Posterior cingulate gyrus (tissue), 11 donors: Measurements from ENCODE around the gene CDK18.
A peak's percentile ranks its signal among the peaks of the same experiment; 100 is the strongest.

ENCODE experiments used
- DNase-seq, 10 donors: peaks; one replicate each; pipeline versions ENCODE4 v3.0.0 to v3.0.0-alpha.2; 2020 to 2021; ENCODE audit warnings: mixed read lengths in 3 of 10
- intact Hi-C: fragments of 100-400 bp; cut with DNase I; formaldehyde crosslinking; loops from one replicate; pipeline ENCODE4 v1.15.1; 2023

CDK18 gene

DNA sequence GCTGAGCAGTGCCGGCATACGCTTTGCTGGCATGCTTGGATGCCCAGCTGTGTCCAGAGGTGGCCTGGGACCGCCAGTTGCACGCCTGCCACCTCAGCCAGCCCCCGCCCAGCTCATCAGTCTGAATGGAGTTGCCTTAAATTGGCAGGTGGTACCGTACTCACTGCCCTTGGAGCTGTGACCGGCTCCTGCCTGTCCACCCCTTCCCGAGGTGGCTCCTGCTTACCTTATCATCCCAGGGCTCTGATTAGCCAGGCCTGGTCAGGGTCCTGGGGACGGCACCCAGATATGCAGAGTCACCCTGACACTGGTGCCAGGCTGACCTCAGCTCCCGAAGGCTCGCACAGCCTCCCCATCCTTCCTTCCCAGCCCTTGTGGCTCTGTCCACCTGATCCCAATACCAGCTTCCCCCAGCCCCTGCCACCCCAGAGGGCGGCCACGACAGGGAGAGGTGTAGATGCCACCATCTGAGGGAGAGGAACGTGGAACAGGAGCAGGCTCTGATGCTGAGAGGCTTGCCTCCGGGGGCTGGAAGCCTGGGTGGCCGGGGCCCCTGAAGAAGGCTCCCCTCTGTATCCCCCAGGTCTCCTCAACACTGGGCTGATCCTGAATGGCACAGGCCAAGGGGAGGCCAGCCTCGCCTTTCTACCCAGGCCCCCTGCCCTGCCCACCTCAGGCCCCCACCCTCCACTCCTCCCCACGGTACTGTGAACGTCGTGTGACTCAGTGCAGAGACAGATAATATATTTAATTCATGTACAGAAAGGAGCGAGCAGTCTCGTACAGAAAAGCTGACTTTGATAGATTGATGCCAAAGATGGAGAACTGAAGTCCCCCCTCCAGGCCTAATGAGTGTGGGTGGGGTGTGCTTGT, 27.8 kb downstream of the CDK18 start:
- intact Hi-C loops = loop anchor here (2.0 to 5.0 kb wide), 2 partner anchors 60 to 125 kb away; no protein-coding TSS in a partner anchor
- peak in 3 of 10 donors; percentile 68 to 77 (median 74) for DNase-seq

DNA sequence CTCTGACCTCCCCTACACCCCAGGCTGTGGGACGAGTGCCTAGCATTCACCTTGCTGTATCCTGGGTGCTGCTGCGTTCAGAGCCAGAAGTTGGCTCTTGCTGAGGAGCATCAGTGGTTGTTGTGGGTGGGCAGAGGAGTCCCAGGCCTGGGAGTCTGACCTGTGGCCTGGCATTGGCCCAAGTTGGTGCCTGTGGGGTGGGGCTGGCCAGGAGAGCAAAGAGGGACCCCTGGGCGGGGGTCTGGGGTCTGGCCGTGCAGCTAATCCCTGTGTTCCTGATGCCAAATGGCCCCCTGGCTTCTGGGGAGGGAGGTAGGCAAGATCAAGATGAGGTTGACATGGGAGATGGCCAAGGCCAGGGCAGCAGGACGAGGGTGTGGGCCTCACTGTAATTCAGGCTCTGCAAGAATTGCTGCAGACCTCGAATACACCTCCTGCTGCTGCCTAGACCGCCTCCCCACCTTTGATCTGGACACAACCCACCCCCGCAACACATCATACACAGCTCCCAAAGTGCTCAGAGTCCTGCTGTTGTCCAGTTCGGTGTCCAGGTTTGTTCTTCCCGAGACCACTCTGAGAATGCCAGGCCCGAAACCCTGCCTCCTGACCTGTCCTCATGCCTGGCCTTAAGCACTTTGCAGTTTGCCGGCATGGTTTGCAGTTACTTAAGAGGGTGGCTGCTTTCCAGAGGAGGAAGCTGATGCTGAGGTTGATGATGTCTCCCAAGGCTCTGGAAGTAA, 28.7 kb downstream of the CDK18 start:
- DNase-seq = peak in 3 of 10 donors; percentile 66 to 75 (median 70)
- intact Hi-C loops = loop anchor here (2.0 to 5.0 kb wide), 2 partner anchors 59 to 124 kb away; no protein-coding TSS in a partner anchor

DNA sequence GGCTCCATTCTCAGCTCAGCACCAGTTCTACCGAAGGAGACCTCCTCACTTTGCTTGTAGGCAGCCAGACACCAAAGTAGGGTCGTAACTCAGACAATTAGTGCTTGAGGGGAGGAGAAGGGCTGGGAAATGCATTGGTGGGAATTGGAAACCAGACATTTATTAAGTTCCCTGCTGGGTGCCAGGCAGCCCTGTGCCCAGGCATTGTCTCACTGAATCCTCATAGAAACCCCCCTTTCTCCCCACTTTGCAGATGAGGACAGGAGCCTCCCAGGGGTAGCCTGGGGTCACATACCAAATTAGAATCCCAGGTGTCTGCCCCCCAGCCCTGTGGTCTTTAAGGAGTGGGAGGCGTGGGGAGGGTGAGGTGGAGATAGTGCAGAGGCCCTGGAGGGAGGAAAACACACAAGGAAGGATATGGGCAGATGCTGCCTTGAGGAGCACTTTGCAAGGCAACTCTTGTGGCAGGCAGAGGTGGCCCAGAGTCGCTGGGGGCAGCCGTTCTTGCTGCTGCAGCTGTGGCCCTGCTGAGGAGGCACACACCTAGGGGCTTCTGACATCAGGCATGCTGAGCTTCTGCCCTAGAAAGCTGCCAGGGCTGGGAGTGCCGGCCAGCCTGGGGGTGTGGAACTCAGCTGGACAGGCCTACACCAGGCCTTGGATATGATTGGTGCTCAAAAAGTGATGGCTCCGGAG, 29.4 kb downstream of the CDK18 start:
- intact Hi-C loops = loop anchor here (2.0 to 5.0 kb wide), 2 partner anchors 58 to 123 kb away; no protein-coding TSS in a partner anchor
- DNase-seq = peak in 4 of 10 donors; percentile 4 to 56 (median 46)

DNA sequence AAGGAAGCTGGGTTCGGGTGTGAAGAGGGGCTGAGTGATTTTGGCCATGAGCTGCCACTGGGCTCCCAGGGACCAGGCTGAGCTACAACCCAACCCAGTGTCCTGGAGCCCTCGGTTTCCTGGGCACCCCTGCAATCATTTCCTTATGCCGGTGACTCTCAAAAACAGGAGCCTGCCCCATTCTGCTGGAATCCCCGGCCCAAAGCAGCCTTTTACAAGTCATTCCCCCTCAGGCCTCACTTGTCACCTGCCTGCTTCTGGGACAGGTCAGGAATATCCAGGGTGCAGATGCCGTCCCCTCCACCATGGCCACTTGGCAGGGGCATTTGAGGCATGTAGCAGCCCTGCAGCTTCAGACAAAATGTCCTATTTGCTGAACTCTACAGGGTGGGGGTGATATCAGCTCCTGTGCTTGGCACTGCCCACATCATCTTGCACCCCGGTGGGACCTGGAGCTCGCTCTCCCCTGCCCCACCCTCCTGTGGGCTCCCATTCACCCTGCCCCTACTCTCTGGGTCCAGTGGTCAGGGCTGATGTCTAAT, 30.0 kb downstream of the CDK18 start:
- peak in 4 of 10 donors; percentile 8 to 65 (median 42) for DNase-seq

DNA sequence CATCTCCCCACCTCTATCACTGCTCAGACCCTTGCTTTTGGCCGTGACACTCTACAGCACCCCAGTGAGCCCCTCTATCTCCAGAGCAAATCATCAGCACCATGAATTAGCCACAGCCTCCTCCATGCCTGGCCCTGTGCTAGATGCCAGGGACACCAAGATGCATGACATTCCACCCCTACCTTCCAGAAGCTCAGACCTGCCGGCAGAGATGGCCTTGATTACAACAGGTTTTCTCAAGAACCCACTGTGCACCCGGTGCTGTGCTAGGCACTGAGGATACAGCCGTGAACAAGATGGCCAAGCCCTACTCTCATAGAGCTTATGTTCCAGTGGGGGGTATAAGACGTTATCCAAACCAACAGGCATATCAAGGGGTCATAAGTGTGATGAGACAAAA, 30.6 kb downstream of the CDK18 start:
- DNase-seq = peak in 1 of 10 donors; percentile 50
- intact Hi-C loops = no loop called here

More for the DNA sequence above, 30.0 kb downstream of the CDK18 start:
- intact Hi-C loops = loop anchor here (5.0 kb wide), 1 partner anchor 58 kb away; no protein-coding TSS in a partner anchor

DNA sequence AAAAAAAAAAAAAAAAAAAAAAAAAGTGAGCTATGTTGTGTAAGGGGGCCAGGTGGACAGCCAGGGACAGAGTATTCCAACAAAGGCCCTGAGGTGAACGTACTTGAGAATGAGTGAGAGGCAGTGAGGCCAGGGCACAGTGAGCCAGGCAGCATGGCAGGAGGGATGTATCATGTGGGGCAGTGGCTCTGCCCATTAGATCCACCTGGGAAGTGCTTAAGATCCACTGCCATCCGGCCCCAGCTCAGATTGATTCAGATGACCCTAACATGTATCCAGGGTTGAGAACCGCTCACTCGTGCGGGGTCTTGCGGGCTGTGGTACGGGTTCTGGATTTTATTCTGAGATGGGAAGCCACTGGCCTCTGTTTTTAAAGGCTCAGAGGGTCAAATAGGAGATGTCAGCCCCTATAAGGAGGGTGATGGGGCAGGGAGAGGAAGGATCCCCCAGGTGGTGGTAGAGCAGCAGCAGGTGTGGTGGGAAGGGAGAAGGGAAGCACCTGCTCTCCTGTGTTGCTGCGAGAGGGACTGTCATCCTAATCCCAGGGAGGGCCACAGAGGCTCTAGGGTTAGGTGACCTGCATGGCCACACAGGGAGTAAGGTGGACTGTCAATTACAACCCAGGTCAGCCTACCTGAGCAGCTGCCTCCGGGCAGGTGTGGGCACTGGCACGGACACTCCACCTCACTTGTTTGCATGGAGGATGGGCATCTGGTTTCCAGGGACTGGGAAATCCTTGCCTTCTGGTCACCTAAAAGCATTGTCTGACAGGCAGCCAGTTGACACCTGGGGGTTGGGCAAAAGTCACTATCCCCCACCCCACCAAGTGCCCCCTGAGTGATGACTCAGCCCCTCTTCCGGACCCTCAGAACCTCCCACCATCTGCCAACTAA, 31.6 kb downstream of the CDK18 start:
- intact Hi-C loops = no loop called here
- peak in 3 of 10 donors; percentile 1 to 67 (median 22) for DNase-seq

DNA sequence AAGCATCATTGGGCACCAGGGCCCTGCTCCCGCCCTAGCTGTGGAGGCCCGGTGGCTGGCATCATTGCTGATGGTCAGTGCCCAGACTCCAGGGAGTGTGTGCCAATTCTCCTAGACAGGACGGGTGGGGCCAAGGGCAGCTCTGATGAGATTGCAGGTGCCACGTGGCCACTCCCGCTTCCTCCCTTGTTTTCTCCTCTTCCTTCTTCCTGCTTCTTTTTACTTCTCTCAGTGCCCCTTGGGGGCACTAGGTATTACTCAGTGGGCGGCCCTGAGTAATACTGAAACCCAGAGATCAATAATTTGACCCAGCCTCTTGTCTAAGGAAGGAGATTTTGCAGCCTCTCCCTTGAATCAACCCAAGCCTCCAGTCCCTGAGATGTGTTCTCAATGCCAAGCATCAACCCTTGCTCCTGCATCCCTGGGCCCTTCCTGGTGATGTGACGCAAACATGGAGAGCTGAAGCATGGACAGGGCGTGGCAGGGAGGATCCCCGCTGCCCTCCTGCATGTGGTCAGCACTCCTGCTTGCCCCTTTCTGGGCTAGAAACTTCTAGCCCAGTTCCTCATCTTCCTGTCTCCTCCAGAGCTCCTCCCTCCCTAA, 32.4 kb downstream of the CDK18 start:
- peak in 9 of 10 donors; percentile 47 to 95 (median 61) for DNase-seq
- intact Hi-C loops = no loop called here

DNA sequence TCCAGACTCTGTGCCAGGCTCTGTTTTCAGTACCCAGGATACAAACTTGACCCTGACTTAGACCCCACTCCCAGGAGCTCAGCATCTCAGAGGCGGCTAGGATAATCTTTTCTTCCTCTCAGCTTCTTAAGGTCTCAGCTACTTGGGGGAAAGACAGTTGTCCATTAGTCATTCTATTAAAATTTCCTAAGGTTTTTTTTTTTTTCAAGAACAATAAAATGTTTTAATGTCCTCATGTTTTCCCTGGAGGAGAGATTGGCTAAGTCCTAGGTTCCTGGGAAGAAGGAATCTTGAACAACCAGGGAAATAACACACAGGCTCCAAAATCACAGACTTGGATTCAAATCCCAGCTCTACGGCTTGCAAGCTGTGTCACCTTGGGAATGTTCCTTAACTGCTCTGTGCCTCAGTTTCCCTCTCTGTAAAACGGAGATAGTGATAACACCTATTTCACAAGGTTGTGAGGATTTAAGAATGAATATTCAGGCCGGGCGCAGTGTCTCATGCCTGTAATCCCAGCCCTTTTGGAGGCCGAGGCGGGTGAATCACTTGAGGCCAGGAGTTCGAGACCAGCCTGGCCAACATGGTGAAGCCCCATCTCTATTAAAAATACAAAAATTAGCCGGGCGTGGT, 33.0 kb downstream of the CDK18 start:
- DNase-seq = no peak
- intact Hi-C loops = no loop called here

DNA sequence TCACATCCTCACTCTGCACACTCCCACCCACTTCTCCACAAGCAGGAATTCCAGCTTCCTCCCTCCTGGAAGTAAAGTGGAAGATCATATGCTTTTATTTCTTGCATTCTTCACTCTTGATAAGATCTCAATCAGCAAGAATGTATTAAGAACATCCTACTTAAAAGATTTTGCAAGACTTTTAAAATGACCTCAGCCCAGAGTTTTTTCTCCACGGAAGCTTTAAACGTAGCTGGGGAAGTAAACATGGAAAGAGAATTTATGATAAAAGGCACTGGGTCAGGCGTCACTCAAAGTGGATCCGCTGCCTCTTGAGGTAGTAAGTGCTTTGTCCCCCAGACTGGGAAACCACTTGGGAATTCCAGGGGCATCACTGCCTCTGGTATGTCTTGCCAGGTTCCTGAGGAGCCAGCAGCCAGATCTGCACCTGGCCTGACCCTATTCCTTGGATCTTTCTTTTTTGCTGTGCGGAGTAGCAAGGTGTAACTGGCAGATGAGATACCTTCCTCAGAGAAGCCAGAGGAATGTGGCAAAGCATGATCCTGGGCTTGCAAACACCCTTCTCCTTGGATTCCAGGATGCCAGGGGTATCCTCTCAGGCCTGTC, 33.9 kb downstream of the CDK18 start:
- intact Hi-C loops = no loop called here
- DNase-seq = peak in 2 of 10 donors; percentile 4 to 5

DNA sequence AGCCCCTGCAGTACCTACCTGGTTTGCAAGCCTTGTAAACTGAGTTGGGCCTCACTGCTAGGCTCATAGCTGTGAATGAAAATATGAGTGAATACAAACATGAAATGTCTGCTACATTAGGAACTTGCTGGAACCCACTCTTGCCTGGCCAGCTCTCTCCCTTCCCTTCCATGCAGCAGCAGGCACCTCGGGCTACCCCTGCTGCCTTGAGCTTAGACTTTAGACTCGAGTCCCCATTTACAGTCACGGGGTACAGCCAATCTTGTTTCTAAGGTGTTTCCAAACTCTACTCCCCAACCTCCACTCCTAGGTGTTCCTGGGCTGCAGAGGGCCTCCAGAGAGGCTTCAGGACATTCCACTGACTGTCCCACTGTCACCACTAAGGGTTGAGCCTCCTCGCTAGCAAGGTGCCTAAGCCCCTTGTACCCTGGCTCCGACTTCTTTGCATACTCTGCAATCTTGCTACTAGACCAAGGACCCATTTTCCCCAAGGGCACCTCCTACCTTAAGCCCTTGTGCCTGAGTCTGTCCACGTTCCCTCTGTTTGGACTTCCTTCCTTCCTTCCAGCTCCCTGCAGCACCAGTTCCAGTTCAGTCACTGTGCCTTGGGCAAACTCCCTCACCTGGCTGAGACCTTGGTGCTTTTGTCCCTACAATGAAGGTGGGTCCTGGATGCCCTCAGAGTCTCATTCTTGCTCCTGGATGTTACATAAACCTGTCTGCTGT, 36.9 kb downstream of the CDK18 start:
- peak in 1 of 10 donors; percentile 28 for DNase-seq
- intact Hi-C loops = no loop called here

DNA sequence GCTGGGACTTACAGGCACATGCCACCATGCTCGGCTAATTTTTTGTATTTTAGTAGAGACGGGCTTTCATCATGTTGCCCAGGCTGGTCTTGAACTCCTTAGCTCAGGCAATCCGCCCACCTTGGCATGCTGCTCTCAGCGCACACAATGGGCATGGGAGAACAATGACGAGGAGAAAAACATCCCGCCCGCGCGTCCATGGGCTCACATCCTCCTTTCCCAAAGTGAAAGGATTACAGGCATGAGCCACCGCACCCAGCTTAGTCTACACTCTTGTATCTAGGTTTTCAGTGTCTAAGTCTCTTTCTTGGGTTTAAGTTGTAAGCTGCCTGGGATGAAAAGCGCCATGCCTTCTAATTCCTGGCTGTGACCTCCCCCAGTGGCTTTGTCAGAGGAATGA, 37.9 kb downstream of the CDK18 start:
- peak in 2 of 10 donors; percentile 75 to 85 for DNase-seq
- intact Hi-C loops = no loop called here

DNA sequence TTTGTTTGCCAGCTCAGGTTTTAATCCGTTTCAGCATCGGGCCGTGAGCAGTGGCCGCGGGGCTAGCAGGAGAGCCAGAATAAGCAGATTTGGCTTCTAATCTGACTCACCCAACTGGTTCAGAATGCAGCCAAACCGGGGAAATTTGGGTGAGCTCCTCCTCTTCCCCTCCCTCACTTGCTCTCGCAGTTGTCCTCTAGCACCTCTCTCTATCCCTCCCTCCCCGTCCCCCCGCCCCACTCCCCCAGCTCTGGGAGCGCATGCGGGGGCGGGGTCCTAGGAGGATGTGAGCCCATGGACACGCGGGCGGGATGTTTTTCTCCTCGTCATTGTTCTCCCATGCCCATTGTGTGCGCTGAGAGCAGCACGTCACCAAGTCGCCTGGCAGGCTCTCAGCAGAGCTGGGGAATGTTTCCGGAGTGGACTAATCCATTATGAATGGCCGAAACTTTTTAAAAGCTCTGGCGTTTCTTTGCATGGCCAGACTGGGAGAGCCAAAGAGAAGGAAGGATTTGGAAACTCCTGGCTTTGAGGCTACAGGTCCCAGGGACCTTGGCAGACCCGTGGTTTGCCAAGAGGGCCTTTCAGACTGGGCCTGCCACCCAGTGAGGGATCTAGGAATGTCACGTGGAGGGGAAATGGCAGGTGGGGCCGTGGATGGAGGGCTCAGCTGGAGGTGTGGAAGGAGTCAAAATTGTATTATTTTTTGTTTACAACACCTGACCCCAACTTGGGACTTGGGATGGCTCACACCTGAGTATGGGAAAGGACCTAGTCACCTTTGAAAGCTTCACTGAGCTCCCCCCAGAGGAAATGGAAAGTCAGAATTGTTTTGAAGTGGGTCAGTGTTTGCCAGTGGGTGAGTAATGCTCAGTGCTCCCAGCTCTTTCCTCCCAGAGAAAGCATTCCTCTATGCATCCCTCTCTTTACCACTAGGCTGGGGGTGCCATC, 39.2 kb downstream of the CDK18 start:
- intact Hi-C loops = no loop called here
- peak; percentile 63 to 96 (median 82) for DNase-seq

DNA sequence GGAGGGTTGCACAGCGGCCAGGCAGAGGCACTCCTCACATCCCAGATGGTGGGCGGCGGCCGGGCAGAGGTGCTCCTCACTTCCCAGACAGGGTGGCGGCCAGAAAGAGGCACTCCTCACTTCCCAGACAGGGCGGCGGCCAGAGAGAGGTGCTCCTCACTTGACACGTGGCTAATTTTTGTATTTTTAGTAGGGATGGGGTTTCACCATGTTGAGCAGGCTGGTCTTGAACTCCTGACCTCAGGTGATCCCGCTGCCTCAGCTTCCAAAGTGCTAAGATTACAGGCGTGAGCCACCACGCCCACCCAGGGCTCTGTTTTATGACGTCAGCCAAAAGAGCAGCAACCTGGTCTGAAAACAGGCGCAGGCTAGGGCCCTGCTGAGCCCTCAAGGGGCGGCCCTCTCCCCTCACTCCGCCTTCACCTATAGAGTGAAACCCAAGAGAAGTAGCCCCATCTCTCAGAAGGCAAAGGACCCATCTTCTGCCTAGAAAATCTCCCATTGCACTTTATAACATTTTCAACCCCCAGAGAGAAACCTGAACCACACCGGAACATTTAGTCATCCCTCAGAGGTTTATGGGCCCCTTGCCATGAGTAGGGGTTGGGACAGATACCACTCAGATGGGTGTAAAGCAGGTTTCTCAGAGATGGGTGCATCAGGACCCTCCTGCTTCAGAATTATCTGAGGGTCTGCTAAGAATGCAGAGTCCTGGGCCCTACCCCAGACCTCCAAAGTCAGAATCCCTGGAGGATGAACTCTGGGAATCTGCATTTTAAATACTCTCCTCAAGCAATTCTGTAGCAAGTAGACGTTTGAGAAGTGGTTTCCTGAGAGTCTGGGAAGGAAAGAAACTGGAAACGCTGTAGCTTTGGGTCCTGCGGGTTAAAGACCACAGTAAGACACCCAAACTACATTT, 40.8 kb downstream of the CDK18 start:
- intact Hi-C loops = no loop called here
- peak in 2 of 10 donors; percentile 73 to 81 for DNase-seq

DNA sequence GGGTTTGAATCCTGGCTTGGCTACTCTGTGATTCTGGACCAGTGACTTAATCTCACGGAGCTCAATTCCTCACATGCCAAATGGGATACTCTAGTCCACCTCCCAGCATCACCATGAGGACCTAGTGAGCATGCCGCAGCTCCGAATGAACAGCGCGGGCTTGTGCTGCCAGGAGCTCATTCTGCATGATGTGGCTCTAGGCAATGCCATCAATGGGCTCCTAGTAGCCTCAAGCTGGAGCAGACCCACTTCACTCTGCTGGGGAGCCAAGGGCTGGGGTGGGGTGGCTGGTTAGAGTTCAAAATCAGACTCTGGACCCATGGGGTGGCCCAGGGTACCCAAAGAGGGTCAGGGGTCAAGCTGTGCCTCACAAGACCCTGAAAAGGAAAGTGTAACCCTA, 41.5 kb downstream of the CDK18 start:
- DNase-seq = peak in 2 of 10 donors; percentile 19 to 59
- intact Hi-C loops = no loop called here

DNA sequence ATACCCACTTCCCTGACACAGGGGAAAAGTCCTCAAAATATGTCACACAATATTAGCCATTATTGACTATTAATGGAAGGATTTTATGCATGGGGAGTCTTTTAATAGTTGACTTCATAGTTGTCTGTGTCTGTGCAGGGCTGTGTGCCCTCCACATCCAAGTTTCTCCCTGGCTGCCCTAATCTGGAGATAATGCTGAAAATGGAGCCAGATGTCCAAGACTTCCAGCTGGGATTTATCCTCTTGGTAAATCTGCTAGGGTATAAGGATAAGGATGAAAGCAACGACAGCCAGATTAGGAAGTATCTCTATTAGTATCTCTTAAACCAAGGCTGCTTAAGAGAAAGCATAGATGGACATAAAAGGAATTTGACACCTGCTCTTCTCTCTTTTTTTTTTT, 42.1 kb downstream of the CDK18 start:
- intact Hi-C loops = no loop called here
- DNase-seq = no peak
